Germinal center (tissue), 1 donor: Measurements from ENCODE around the gene MYBPHL.
A peak's percentile ranks its signal among the peaks of the same experiment; 100 is the strongest.

ENCODE experiments used
- DNase-seq: peaks from one replicate; pipeline ENCODE4 v3.0.0; 2012; ENCODE audit warnings: mixed read lengths, low spot score

The MYBPHL gene

GRCh38 chr1:109306832-109307273, at the start of gene MYBPHL:
Gene MYBPHL (minus strand): TSS chr1:109307011. CDS start chr1:109306991, 20 bp downstream.
- DNase-seq: no peak

- DNase-seq: no peak
Observed at GRCh38 chr1:109356505-109356904, 49.7 kb upstream of the MYBPHL start.

- DNase-seq: no peak
Observed at GRCh38 chr1:109354929-109355328, 48.1 kb upstream of the MYBPHL start.

GRCh38 chr1:109351457-109351856, 44.6 kb upstream of the MYBPHL start:
- DNase-seq: no peak

GRCh38 chr1:109350655-109351054, 43.8 kb upstream of the MYBPHL start:
- no peak for DNase-seq

GRCh38 chr1:109350182-109350581, 43.4 kb upstream of the MYBPHL start:
- no peak for DNase-seq

GRCh38 chr1:109347511-109347910, 40.7 kb upstream of the MYBPHL start:
- no peak for DNase-seq

GRCh38 chr1:109341944-109342930, 35.4 kb upstream of the MYBPHL start:
- DNase-seq: no peak

- no peak for DNase-seq
Observed at GRCh38 chr1:109338608-109339007, 31.8 kb upstream of the MYBPHL start.

DNA sequence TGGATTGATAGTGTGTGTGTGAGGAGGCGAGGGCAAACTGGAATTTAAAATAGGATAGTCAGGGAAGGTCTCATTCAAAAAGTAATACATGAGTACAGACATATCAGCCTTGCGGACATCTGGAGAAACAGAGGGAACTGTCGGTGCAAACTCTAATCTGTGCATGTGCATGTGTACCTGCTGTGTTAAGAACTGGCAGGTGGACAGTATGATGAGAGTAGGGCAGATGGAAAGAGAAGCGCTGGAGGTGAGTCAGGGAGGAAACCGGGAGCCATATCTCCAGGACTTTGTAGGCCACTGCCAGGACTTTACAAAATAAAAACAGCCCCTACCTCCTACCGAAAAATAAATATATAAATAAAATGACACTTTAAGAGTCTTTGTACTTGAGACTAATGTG, 31.3 kb upstream of the MYBPHL start:
- DNase-seq: no peak

GRCh38 chr1:109335091-109335490, 28.3 kb upstream of the MYBPHL start:
- DNase-seq: no peak

- no peak for DNase-seq
Observed at GRCh38 chr1:109331113-109331512, 24.3 kb upstream of the MYBPHL start.

- no peak for DNase-seq
Observed at GRCh38 chr1:109327285-109327684, 20.5 kb upstream of the MYBPHL start.

DNA sequence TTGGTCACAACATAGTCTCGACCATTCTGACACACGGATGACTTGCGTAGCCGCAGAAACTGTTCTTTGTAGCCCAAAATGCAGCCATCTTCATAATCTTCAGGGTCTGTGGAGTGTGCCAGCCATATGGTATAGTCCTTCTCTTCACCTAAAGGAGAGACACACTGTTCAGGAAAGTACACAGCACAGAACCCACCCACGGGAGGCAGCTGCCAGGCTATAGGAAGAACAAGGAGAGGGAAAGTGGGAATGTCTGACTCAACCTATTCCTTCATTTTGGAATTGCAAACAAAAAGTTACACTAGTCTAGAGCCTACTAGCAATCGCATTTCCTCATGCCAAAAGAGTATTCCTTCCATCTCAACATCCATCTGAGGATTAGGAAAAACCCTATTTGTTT, 16.2 kb upstream of the MYBPHL start:
- DNase-seq: no peak

DNA sequence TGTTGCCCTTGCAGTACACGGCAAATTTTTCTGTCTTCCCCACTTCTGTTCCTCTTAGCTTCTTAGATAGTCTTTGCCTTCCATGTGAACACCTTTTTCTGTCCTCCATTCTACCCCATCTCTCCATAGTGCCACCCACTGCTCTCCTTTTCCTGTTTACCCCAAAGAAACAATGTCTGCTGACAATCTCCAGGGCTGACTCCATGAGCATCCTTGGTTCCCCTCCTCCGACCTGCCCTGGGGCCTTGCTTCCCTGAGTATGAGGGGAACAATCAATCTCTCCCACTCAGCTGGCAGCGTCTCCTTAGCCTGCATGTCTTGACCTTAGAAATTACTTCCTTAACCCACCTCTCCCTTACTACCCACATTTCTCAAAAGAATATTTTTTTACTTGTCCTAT, 12.3 kb upstream of the MYBPHL start:
- no peak for DNase-seq

DNA sequence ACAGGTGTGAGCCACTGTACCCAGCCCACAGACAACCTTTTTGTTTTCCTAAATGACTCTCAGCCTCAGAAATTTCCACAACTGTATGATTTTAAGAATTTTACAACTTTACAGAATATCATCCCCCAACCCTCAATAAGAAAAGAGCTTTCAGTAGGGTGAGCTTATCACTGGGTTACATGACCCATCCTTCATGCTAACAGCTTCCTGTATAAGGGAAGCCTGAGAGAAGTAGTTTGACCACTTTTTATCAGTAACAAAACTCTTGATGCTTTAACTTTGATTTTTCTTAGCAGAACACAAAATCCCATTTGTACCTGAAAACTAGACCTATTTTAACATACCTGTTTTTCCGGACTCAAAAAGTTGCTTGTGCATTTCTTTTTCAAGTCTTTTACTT, 9.7 kb upstream of the MYBPHL start:
- DNase-seq: no peak

DNA sequence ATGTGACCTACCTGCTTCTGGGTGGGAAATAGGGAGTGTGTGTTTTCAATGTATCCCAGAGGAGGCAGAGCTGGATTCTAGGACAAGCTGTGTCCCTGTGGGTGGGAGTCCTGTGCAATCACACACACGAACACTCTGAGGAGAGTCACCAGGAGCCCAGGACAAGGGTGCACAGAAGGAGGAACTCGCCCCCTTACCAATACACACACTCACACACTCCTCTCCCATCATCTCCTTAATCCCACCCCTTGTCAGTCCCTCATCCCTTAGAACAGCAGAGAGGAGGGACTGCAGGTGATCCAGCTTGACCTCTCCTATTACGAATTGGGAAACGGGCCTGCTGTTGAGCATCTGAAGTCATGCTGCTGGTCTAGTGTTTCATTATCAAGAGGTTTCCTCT, 8.5 kb upstream of the MYBPHL start:
- DNase-seq: no peak

- no peak for DNase-seq
Observed at GRCh38 chr1:109314795-109315194, 8.0 kb upstream of the MYBPHL start.

DNA sequence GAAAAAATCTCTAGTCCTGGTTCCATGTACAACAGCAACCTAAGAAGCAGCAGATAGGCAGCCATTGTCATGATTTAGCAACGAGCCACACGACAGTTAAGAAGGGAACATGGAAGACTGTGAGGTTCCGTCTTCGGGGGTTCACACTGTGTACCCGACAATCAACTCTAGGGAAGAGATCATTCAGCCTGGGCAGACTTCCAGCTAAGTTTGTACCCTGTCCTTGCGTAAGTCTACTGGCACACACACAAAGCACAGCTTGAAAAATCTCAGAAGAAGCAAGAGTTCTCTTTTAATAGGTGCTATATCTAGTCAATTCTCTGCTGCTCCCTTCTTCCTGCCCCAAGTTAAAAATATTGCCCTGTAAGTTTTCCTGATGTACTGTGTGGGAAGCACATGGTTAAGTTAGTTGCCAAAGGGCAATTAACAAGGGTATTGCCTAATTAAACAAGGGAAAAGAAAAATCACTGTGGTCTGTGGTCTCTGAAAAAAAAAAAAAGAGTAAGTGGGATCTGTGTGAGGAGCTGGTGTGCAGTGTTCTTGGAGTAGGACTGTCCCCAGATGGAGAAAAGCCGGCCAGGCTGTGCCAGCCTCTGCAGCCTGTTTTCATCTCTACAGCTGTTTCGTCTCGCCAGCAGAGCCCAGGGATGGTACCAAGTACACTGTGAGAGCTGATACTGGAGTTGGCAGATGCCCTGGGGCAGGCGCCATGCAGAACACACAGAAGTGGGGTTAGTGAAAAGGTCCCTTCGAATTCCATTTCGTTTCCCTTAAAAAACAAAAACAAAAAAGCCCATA, 6.4 kb upstream of the MYBPHL start:
- no peak for DNase-seq

DNA sequence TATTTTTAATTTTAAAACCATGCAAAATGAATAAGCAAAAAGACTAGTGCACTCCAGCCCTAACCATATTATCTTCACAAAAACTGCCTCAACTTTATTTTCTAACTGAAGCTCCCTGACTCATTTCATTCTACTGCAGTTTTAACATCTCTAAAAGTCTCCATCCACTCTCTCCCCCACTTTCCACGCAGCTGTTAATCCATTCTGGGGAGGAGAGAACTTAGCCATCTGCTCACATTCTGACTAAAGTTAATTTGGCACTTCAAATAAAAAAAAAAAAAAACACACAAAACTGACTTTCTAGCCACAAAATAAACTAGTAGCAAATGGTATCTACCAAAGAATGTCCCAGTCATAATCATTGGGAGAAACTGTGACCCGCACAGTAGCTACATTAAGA, 5.4 kb upstream of the MYBPHL start:
- no peak for DNase-seq

DNA sequence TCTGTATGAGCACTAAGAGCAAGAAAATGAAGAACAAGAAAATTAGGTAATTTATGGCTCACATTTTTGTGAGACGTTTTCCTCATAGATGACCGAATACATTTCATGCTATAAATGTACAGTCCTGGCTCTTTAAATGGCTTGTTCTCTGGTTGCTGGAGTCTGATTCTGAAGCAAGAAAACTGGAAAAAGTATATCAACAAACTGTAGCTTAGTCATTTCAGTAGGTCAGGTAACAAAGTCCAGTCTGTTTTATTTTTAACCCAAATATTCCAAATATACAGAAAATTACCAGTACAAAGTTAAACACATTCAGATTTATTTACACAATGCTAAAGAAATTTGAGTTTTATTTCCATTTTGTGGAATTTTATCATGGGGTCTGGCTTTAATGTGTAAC, 2.5 kb upstream of the MYBPHL start:
- DNase-seq: no peak

DNA sequence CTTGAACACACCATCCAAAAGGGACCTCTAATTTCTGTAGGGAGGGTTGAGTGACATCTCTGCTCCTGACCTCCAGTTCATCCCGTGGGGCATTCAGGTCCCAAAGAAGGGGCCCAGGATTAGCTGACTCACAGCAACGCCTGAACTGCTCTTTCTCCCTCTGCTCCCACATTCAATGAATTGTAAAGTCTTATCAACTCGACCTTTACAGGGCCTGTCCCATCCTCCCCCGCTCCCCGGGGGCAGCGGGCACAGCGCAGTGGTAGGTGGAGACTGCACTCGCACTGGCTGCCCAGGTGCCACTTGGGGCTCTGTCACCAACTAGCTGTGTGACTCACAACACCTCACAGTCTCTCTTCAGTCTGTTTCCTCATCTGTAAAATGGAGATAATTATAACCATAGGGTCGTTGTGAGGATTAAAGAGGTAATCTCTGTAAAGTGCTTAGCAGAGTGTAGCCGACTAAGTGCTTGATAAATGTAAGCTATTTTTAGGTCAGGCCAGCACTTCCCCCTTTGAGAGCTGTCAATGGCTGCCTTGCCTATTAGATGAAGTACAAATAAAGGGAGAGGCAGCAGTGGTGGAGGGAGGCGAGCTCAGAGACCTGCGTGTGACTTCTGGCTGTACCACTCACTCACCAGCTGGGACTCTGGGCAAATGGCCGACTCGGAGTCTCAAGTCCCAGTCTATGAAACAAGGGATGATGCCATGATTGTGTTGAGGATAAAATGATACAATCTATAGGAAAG, 637 bp upstream of the MYBPHL start:
- peak; percentile 72 for DNase-seq
